C4-2B (cell line): Measurements from ENCODE around the gene MTG2.

Experiments used
- H3K27ac ChIP-seq: fragments of 450-650 bp; 2 replicates; pipeline ENCODE4 v1.5.1; 2017
- CTCF ChIP-seq: fragments of 450-650 bp; conservative IDR thresholded peaks from 2 replicates; pipeline ENCODE4 v1.5.1; 2017; ENCODE audit warnings: mild to moderate bottlenecking
- ZFX ChIP-seq: fragments of 450-650 bp; IDR thresholded peaks from 2 replicates; pipeline ENCODE4 v1.6.1; 2017

MTG2 gene

GRCh38 chr20:62159839-62160238, 23.0 kb upstream of the MTG2 start:
- no peak overlapping the region for H3K27ac ChIP-seq
- no peak for TF ChIP-seq ZFX
- no peak for TF ChIP-seq CTCF

DNA sequence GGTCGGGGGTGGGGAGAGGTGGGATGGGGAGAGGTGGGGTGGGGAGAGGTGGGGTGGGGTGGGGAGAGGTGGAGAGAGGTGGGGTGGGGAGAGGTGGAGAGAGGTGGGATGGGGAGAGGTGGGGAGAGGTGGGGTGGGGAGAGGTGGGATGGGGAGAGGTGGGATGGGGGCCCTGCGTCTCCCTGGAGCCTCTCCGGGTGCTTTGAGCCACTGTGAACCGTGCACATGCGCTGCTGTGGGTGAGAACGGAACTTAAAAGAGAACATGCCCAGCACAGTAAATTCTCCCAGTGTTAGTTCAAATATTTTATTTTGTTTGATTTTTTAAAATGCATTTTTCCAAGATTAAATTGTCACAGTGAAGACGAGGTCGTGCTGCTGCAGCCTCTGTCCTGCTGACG, 22.6 kb upstream of the MTG2 start:
- no peak for TF ChIP-seq CTCF
- no peak for TF ChIP-seq ZFX
- H3K27ac ChIP-seq, result no peak overlapping the region

DNA sequence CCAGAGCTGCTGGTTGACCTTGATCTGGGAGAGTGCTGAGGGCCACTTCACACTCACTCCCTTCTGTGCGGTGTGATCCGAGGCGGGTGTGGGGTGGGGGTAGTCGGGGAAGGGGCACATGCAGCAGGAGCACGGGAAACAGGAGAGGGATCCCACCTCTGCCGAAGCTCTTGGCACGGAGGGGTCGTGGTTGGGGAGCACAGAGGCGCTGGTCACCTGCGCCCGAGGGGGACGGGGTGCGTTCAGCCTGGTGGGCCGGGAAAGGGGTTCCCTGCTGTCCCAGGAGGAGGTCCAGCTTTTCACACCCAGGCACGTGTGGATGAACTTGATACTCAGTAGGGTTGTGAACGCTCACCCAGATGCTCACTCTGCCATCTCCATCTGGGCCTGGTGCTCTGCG, 22.0 kb upstream of the MTG2 start:
- H3K27ac ChIP-seq, result no peak overlapping the region

GRCh38 chr20:62161347-62161746, 21.5 kb upstream of the MTG2 start:
- TF ChIP-seq ZFX, result no peak
- TF ChIP-seq CTCF, result no peak
- H3K27ac ChIP-seq, result no peak overlapping the region

More for the DNA sequence above, 22.0 kb upstream of the MTG2 start:
- TF ChIP-seq ZFX (no peak), CTCF (no peak)

- H3K27ac ChIP-seq, result no peak overlapping the region
- TF ChIP-seq ZFX, result no peak
- TF ChIP-seq CTCF, result no peak
Observed at GRCh38 chr20:62162765-62163484, 19.9 kb upstream of the MTG2 start.

- TF ChIP-seq CTCF (no peak), ZFX (no peak)
- no peak overlapping the region for H3K27ac ChIP-seq
Observed at GRCh38 chr20:62163485-62163865, 19.4 kb upstream of the MTG2 start.

- H3K27ac ChIP-seq, result no peak overlapping the region
- TF ChIP-seq CTCF, result no peak
- TF ChIP-seq ZFX, result no peak
Observed at GRCh38 chr20:62163986-62164762, 18.7 kb upstream of the MTG2 start.
